GM13976 (cell line): ENCODE measurements around the gene HEPHL1.

Experiments
- DNase-seq: peaks from one replicate; pipeline ENCODE4 v3.0.0; 2012; ENCODE audit warnings: low spot score
- CTCF ChIP-seq: IDR thresholded peaks from 2 replicates; pipeline ENCODE4 v1.5.1; 2012; ENCODE audit warnings: borderline replicate concordance, mild to moderate bottlenecking; ENCODE audit not compliant: insufficient read depth; ENCODE audit errors: extremely low read depth, missing control alignments, control extremely low read depth
- in situ Hi-C: fragments of 300-500 bp; cut with MboI; formaldehyde crosslinking; loops from one replicate; pipeline ENCODE4 v1.12.0; 2022; ENCODE audit warnings: low sequenced_read_pairs, mixed read lengths, inconsistent platforms; ENCODE audit not compliant: unreplicated experiment

Gene HEPHL1

DNA sequence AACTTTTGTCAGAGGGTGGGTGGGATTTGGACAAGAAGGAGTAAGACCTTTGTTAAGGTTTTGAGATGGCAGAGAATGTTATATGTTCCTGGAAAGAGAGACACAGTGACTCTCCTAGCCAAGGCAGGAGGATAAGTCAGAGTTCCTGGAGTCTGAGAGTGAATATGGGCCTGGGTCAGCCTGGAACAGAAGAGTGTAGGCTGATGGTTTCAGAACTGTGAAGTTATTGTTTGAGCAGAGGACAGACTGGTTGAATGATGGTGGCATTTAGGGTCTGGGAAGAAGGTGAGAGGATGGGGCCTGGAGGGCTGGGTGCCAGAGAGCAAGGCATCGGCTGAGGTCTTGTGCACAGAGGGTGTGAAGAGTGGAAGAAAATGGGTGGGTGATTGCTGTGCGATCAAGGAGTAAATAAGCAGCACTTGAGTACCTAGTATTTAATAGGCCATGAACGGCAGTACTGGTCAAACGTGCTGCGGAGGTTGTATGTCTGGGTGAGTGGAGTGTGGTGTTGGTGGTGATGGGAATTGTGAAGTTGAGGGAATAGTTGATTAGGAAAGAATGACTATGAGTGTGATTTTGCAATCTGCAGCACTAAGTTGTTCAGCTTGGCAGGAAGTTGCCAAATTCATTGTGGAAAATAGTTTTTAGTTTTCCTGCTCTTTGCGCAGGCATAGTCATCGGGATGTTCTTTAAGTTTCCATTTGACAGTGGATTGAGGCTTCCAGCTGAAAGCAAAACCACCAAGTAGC lies 109.3 kb downstream of the HEPHL1 start:
- no peak for TF ChIP-seq CTCF
- no peak for DNase-seq
- in situ Hi-C loops, result no loop called here

GRCh38 chr11:94131047-94131717 lies 110.0 kb downstream of the HEPHL1 start:
- TF ChIP-seq CTCF, result no peak
- in situ Hi-C loops, result no loop called here
- no peak for DNase-seq

GRCh38 chr11:94131718-94132115 lies 110.6 kb downstream of the HEPHL1 start:
- in situ Hi-C loops, result no loop called here
- no peak for DNase-seq
- no peak for TF ChIP-seq CTCF

- no peak for DNase-seq
- in situ Hi-C loops, result no loop called here
- TF ChIP-seq CTCF, result no peak
Measured at GRCh38 chr11:94132152-94132558, 111.0 kb downstream of the HEPHL1 start.

- DNase-seq, result no peak
- TF ChIP-seq CTCF, result no peak
- in situ Hi-C loops, result no loop called here
Measured at GRCh38 chr11:94132823-94133408, 111.8 kb downstream of the HEPHL1 start.

DNA sequence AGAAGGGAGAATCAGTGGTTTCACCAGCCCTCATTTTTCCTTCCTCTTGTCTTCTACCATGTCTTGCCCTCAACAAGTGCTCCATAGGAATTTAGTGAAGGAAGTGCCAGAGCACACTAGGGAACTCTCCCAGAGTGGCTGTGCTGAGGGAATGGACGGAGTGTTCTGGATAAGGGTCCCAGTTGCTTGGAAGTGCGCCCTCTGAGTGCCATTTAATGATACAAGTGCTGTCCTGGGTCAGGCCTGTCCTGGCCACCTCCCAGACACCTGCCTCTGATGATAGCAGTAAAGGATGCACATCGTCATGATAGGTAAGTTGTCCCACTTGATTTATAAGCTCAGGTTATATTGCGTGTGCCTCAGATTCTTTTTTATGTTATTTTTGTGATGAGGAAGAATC lies 112.6 kb downstream of the HEPHL1 start:
- TF ChIP-seq CTCF, result no peak
- no peak for DNase-seq
- in situ Hi-C loops, result no loop called here
